Measurements from ENCODE around the gene RERGL.

DNA sequence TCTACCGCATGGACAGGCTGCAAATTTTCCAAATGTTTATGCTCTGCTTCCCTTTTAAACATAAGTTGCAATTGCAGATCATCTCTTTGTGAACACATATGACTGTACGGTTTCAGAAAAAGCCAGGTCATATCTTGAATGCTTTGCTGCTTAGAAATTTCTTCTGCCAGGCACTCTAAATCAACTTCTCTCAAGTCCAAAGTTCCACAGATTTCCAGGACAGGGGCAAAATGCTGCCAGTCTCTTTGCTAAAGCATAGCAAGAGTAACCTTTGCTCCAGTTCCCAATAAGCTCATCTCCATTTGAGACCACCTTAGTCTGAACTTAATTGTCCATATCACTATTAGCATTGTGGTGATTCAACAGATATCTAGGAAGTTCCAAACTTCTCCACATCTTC, 13.6 kb upstream of the RERGL start:
- TF ChIP-seq CTCF (conservative IDR thresholded peaks at IDR 0.05 in 1 of 2, IDR thresholded peaks at IDR 0.05 in 1 of 2; ENCODE audit: low read depth in 1 of 2, low read length in 2 of 2): no peak
- no peak for TF ChIP-seq EZH2 (IDR thresholded peaks at IDR 0.05; ENCODE audit: low read length, missing control alignments)

Data from fibroblast of lung (primary cell).